GM08714 (cell line): ENCODE results near the gene TH.

Source experiments
- H3K4me3 ChIP-seq: fragments of 200-500 bp; sonication (Bioruptor generic); 2 replicates; pipeline ENCODE4 v1.5.1; 2014; ENCODE audit warnings: mild to moderate bottlenecking, low read length, inconsistent platforms
- ZNF274 ChIP-seq: IDR thresholded peaks from 2 replicates; pipeline ENCODE4 v1.6.1; 2012; ENCODE audit warnings: mild to moderate bottlenecking, low read depth, low read length

TH gene

DNA sequence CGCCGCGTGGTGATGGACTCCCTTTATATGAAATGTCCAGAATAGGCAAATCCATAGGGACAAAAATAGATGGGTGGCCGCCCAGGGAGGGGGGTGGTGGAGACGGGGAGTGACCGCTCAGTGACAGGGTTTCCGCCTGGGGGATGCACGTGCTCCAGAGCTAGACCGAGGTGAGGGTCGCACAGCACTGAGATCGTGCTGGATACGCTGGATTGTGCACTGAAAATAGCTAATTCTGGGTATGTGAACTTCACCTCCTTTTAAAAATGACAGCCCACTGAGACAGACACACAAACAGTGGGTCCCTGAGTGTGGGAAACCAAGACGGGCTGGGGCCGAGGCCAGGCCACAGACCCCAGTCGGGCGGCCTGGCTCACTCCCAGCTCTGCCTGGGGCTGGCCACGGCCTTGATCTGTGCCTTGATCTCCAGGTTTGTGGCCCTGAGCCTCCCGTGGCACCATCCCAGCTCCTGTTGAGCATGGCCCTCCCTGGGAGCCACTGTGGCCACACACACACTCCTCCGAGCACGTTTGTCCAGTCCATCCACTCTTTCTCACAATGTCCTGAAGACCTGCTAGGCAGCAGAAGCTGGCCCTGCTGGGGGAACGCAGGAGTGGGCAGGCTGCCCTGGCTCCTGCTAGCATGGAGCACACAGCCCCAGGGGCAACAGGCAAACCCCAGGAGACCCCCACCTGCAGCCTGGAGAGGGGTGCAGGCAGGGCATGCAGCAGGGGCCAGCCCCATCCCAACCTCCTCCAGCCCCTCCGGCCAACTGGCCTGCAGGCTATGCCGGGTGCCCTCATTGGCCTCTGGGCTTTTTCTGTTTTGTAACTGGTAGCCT is 41.0 kb upstream of the TH start:
- no peak overlapping the region for H3K4me3 ChIP-seq
- no peak for TF ChIP-seq ZNF274

DNA sequence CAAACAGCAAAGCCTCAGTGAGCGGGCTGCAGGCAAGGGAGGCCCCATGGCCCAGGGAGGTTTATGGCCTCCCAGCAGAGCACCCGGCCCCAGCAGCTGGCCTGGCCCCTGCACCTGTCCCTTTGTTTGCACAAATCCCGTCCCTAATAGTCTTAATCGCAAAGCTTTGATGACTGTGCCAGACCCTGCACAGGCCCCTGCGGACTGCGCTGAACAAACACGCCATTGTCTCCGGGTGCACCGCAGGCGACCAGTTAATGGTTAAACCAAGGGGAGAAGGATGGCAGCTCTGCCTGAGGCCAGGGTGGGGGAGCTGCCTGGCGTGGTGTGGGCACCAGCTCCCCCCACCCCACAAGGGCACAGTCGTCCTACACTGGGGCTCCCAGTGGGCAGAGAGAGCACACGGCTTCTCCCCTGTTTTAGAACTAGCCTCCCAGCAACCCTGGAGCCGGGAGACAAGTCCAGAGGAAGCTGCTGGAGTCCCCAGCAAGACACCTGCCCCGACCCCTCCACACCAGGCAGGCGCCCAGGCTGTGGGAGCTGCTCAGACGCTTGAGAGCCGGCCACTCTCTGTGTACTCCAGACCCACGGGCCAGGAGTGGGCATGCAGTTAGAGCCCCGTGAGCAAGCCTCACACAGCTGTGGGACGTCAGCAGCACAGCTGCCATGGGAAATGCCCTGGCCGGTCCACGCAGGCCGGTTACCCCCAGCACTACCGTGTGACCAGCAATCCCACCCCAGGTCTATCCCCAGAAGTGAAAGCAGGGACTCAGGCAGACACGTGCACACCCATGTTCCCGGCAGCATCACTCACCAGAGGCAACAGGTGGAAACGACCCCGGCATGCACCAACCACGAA is 39.7 kb upstream of the TH start:
- no peak overlapping the region for H3K4me3 ChIP-seq
- no peak for TF ChIP-seq ZNF274

DNA sequence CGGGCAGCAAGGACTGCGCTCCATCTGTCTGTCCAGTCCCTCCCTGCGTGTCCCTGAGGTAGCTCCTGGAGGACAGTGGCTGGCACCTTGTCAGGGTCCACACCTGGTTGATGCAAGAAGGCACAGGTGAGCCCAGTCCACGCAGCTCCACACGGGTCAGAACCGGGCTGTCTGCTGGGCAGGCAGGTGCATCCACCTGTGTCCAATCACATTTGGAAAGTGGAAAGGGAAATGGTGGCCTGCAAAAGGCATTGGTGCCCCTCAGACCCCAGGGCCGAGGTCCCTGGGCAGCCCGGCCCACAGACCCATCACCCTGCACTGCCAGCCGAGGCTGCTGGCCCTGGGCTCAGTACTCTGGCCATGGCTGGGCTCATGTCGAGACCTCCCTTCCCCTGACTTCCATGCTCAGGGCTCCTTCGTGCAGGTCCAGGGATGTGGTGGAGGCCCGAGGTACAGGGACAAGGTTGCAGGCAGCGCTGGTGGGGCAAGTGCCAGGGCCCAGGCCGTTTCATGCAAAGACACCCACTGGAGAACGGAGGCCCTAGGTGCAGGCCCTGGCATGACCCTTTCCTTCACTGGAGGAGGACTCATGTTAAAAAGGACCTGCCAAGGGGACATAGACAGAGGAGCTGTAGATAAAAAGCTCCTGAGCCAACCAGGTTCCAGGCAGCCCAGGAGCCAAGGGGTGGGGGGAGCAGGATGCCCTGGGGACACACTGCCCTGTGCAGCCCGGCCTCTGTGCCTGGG is 38.9 kb upstream of the TH start:
- H3K4me3 ChIP-seq = no peak overlapping the region
- TF ChIP-seq ZNF274 = no peak

DNA sequence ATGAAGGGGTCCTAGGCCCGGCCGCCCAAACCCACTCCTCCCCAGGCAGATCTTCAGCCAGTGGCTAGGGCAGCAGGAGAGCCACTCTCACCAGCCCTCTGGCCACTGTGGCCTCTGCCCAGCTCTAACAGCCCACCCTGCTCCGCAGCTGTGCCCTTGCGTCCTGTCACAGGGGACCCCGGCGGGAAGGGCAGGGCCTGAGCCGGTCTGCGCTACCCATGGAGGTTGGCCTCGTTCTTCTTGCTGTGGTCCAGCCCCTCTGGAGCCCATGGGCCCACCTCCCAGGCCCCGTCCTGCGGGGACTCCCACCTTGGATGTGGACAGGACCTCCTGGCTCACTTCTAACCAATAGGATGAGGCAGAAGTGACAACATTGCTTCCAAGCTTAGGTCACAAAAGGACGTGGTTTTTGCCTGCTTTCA is 38.3 kb upstream of the TH start:
- no peak for TF ChIP-seq ZNF274
- no peak overlapping the region for H3K4me3 ChIP-seq

DNA sequence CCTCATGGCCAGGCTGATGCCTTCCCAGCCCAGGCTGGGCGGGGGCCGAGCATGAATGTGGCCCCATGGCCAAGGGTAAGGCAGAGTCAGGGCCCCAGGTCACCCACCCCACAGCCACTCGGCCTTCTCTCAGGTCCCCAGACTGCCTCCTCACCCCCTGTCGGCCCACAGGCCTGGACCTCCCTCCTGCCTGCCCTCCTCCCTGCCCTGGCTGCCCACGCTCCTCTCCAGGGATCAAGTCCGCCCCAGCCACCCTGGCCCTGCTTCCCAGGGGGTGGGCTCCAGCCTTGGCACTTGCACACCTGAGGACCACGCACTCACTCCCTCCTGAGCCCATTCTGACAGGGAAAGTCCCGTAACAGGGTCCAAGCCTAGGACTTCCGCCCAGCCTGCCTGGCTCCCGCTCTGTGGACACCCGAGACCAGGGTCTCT is 37.8 kb upstream of the TH start:
- H3K4me3 ChIP-seq = no peak overlapping the region
- TF ChIP-seq ZNF274 = no peak

DNA sequence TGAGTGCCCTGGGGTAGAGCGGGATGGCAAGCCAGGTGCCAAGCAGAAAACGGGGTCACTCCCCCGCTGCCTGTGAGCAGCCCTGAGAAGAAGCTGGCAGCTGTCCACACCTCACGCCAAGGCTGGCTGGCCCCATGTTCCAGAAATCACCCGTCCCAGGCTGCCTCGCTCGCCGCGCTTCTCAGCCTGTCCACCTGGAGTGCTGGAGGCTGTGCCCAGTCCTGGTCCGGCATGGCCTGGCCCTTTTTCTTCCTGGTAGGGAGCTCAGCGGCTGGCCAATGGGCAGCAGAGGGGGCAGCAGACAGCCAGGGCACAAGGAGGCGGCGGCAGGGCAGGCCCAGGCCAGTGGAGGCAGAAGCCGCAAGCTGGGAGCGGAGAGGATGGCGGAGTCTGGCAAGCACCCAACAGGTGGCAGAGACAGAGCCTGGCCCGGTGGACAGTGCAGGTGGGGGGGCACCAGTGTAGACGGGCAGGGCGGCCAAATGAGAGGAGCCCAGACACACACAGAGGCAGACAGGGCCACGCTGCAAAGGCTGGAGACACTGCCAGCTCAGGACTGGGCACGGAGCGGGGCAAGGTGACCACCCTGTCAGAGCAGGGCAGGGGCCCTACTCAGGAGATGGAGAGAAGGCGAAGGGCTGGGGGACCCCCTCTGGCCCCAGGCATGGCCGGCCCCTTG is 37.2 kb upstream of the TH start:
- no peak for TF ChIP-seq ZNF274
- no peak overlapping the region for H3K4me3 ChIP-seq

DNA sequence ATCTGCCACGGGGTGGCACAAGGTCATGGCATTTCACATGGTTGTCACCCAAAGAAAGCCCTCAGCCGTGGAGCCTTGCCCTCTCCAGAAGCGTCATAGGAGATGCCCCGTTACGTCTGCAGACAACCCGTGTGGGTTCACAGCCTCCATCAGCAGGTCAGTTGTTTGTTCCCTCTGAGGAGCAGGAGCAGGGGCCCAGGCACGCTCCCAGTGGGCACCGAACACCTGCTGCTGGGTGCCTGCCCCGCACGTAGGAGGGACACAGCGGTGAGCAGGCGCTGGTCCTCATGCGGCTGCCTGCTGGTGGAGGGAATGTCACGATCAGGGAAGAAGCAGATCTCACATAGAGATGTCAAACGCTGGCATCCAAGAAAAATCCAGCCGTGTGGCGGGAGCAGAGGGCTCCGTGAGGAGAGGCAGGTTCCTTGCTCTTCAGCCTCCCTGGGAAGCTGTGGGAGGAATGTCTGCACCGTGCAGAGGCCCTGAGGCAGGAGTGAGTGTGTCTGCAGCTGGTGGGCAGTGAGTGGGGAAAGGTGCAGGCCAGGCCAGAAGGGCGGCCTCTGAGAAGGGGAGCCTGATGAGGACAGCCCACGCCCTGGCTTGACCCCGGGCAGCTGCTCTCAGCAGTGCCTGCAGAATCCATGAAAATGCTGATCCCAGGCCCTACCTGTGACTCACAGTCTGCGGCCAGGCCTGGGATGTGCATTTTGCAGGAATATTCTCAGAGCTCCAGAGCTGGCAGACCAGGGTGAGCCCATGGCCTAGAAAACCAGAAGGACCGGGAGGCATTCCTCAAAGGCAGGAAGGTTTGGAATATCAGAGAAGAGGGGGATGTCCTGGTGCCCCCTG is 36.4 kb upstream of the TH start:
- no peak overlapping the region for H3K4me3 ChIP-seq
- TF ChIP-seq ZNF274 = no peak

DNA sequence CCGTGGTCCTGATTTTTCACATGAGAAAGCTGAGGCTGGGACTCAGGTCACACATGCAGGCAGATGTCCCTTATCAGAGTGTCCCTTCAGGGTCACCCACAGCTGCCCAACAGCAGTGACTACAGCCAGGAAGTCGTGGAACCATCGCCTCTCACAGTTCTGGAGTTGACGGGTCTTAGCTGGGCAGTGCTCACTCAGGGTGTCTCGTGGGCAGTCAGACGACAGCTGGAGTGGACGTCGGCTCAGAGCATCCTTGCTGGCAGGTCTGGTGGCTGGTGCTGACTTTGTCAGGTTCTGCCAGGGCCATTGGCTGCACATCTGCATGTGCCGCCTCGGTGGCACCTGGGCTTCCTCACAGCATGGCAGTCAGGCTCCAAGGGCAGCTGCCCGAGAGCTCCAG is 35.6 kb upstream of the TH start:
- H3K4me3 ChIP-seq = no peak overlapping the region
- no peak for TF ChIP-seq ZNF274

DNA sequence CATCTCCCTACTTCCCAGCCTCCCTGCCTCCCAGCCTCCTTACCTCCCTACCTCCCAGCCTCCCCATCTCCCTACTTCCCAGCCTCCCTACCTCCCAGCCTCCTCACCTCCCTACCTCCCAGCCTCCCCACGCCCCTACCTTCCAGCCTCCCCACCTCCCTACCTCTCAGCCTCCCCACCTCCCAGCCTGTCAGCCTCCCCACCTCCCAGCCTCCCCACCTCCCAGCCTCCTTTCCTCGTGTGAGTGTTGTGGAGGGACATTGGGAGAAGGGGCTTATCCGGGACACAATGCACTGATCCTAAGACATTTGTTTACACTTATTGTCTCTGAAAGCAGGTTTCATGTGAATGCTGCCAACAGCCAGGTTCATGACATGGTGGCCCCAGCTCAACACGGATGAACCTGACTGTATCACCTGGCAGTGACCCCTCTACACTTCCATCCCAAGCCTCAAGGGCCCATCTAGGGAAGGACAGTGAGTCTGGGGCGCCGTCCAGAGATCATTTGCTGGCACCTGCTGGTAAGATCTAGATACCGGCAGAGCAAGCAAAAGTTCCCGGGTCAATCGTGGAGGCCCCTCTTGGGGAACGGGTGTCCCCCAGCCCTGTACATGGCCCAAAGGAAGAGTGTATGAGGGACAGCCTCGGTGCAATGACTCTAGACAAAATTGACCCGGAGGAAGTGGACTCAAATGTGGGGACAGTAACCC is 34.5 kb upstream of the TH start:
- no peak overlapping the region for H3K4me3 ChIP-seq
- TF ChIP-seq ZNF274 = no peak

DNA sequence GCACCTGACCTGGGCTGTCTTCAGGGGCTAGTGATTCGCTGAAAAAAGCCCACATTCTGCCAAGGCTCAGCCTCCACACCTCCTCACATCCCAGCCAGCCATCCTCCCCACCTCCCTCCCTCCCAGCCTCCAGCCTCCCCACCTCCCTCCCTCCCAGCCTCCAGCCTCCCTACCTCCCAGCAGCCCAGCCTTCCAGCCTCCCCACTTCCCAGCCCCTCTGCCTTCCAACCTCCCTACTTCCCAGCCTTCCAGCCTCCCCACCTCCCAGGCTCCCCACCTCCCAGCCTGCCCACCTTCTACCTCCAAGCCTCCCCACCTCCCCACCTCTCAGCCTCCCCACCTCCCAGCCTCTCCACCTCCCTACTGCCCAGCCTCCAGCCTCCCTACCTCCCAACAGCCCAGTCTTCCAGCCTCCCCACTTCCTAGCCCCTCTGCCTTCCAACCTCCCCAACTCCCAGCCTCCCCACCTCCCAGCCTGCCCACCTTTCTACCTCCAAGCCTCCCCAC is 33.7 kb upstream of the TH start:
- no peak overlapping the region for H3K4me3 ChIP-seq
- no peak for TF ChIP-seq ZNF274

DNA sequence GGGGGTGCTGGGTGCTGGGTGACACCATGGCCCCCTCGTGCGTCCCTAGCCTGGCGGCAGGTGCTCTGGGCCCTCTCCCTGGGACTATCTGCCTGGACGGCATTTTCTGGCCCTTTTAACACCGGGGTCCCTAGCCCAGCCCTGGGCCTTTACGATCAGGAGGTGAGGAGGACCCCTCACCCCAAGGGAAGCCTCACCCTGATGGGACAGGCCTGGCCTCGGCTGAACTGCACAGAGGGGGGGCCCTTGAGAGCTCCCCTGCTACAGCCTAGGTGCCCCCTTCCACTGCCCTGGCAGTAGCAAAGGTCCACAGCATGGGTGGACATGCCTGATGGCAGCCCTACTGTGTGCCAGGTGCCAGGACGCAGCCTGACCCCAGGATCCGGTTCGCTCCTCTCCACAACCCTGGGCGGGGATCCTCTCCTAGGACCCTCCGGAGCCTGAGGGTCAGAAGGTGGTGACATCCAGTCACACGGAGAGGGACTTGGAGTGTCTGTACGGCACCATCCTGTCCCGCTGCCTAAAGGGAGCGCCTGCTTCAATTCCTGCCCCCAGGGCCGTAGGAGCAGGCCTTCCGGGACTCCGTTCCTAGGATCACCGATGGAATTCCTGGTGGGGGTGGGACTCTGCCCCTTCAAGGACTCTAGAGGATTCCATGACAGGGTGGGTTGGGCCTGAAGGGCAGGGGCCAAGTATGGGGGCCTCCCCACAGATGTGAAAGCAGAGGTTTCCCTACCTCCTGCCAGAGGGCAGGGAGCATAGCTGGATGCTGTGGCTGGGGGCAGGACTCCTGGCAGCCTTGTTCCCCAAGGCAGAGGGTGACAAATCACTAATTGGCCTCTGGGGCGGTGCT is 33.0 kb upstream of the TH start:
- TF ChIP-seq ZNF274 = no peak
- no peak overlapping the region for H3K4me3 ChIP-seq
